Measurements from ENCODE around the gene NCAN.

DNA sequence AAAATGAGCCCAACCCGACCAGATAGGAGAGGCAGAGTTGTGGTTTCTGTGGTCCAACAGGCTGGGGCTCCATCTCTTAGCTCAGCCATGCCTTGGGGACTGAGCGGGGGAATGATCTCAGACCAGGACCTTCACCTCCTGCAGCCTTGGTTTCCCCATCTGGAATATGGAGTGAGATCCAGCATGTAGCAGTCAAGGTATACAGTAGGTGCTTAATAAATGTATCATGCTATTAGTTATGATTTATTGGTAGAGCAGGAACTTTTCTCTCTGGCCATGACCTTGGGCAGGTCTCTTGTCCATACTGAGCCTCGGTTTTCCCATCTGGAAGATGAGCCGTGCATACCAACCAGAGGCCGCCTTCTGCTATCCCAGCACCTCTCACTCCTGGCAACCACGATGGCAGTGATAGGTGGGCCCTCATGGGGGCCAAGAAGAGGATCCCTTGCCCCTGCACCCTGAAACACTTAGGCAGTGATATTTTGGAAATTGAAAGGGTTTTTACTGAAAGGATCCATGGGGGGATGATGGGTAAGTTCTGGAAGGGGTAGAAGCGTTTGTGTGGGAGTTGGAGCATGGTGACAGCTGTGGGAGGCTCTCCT lies 52.2 kb downstream of the NCAN start:
- TF ChIP-seq POLR2AphosphoS5 (IDR thresholded peaks at IDR 0.05; ENCODE audit: low read depth) = no peak
- TF ChIP-seq, protein P1, sequence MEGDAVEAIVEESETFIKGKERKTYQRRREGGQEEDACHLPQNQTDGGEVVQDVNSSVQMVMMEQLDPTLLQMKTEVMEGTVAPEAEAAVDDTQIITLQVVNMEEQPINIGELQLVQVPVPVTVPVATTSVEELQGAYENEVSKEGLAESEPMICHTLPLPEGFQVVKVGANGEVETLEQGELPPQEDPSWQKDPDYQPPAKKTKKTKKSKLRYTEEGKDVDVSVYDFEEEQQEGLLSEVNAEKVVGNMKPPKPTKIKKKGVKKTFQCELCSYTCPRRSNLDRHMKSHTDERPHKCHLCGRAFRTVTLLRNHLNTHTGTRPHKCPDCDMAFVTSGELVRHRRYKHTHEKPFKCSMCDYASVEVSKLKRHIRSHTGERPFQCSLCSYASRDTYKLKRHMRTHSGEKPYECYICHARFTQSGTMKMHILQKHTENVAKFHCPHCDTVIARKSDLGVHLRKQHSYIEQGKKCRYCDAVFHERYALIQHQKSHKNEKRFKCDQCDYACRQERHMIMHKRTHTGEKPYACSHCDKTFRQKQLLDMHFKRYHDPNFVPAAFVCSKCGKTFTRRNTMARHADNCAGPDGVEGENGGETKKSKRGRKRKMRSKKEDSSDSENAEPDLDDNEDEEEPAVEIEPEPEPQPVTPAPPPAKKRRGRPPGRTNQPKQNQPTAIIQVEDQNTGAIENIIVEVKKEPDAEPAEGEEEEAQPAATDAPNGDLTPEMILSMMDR (IDR thresholded peaks at IDR 0.05; ENCODE audit: insufficient read depth, low read length) = no peak

Measured in HL-60 (cell line).